ENCODE data around the gene JCAD.

DNA sequence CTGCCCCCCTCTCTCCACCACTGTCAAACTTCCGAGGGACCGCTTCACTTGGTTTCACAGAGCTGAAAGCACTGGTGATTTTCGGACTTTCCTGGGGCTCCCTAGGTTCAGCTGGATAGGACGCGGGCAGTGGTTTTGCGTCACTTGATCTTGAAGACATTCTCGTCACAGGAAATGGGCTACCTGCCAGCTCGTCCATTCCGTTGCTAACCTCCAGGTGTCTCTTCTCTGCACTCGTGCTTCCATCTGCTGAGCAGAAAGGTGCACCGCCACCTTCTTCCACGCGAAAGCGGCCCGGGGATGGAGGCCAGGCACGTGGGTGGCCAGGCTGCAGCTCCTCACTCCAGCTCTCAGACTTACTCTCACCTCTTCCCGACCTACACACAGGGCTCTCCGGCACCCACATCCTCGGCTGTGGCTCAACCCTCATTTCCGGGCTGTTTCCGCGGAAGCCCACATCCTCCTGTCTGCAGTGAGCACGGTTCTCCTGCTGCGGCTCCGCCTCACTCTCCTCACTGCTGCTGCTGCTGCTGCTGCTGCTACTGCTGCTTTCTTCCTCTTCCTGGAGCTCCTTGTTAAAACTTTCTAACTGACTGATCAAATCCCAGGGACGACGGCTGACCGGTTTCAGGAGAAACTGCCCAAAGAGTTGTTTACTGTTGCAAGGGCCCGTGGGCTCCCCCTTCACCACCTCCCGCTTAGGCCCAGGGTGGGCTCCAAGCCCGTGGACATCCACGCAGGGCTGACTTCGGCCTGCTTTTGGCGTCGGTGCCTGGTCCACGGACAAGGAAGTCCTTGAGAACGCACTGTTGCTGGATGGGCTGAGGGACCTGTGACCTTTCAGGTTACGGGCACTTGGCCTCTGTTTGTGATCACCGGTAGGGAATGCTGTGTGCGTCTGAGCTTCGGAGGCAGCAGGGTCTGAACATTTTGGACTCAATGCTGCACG is 32.1 kb downstream of the JCAD start:
- TF ChIP-seq, protein P1, sequence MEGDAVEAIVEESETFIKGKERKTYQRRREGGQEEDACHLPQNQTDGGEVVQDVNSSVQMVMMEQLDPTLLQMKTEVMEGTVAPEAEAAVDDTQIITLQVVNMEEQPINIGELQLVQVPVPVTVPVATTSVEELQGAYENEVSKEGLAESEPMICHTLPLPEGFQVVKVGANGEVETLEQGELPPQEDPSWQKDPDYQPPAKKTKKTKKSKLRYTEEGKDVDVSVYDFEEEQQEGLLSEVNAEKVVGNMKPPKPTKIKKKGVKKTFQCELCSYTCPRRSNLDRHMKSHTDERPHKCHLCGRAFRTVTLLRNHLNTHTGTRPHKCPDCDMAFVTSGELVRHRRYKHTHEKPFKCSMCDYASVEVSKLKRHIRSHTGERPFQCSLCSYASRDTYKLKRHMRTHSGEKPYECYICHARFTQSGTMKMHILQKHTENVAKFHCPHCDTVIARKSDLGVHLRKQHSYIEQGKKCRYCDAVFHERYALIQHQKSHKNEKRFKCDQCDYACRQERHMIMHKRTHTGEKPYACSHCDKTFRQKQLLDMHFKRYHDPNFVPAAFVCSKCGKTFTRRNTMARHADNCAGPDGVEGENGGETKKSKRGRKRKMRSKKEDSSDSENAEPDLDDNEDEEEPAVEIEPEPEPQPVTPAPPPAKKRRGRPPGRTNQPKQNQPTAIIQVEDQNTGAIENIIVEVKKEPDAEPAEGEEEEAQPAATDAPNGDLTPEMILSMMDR (IDR thresholded peaks at IDR 0.05 in 2 of 3, conservative IDR thresholded peaks at IDR 0.05 in 1 of 3; ENCODE audit: insufficient read depth in 2 of 3, low read depth in 1 of 3, low read length in 3 of 3): peak in 2 of 3 experiments; percentile 19 to 48; a peak in 3 of 6 replicates
- TF ChIP-seq, protein P2, sequence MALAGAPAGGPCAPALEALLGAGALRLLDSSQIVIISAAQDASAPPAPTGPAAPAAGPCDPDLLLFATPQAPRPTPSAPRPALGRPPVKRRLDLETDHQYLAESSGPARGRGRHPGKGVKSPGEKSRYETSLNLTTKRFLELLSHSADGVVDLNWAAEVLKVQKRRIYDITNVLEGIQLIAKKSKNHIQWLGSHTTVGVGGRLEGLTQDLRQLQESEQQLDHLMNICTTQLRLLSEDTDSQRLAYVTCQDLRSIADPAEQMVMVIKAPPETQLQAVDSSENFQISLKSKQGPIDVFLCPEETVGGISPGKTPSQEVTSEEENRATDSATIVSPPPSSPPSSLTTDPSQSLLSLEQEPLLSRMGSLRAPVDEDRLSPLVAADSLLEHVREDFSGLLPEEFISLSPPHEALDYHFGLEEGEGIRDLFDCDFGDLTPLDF (CRISPR knock-in tag; IDR thresholded peaks at IDR 0.05): no peak
- TF ChIP-seq ZNF253 (CRISPR knock-in tag; conservative IDR thresholded peaks at IDR 0.05): no peak
- no peak for TF ChIP-seq HCFC1 (IDR thresholded peaks at IDR 0.05; ENCODE audit: low read depth, low read length)
- no peak for TF ChIP-seq ZNF140 (CRISPR knock-in tag; IDR thresholded peaks at IDR 0.05)
- no peak for TF ChIP-seq BCOR (IDR thresholded peaks at IDR 0.05)

All from K562 (cell line).